HCT116 (cell line): ENCODE data around the gene CENPB. TPM values are rescaled to one million over a fixed set of nuclear protein-coding genes. Genes with fewer than 3 reads are reported as not detected.

Experiments
- ATAC-seq: fragments of 200-7000 bp; cut with Tn5 transposase; 2 replicates; pipeline ENCODE4 v1.9.1; 2020; ENCODE audit warnings: mild to moderate bottlenecking, moderate library complexity
- BruUV-seq: library from RNA; stranded (reverse); fragments of 400-500 nt; replicated peaks from 2 replicates; lab custom pipeline; 2021; lab: Mats Ljungman, UMichigan
- CTCF ChIA-PET: fragments of 300-600 bp; sonication (Branson Sonifier 250); formaldehyde crosslinking; loops from one replicate; lab custom pipeline; 2021; ENCODE audit warnings: antibody characterized with exemption; lab: Charles Lee
- POLR2A ChIA-PET: fragments of 300-600, 350-600 bp; sonication (Branson Sonifier 250); formaldehyde crosslinking; loops from one replicate; lab custom pipeline; 2021; ENCODE audit warnings: antibody characterized with exemption; lab: Charles Lee
- RAD21 ChIA-PET, 2 experiments: fragments of 300-600 bp; sonication (Branson Sonifier 250); formaldehyde crosslinking; loops; one replicate each; lab custom pipeline; 2023; ENCODE audit warnings: low total read pairs in 2 of 2; ENCODE audit not compliant: uncharacterized antibody in 2 of 2, unreplicated experiment in 2 of 2, low non-redundant PET in 1 of 2; lab: Charles Lee
- DNase-seq: peaks from one replicate; pipeline ENCODE4 v3.0.0-alpha.2; 2010; ENCODE audit warnings: low read depth, low spot score
- H2AFZ ChIP-seq: fragments of 200-600 bp; shearing (Covaris generic), sonication (generic); 2 replicates; pipeline ENCODE4 v1.6.1; 2017; ENCODE audit warnings: low read depth, mixed run types, mixed read lengths, antibody characterized with exemption, low read length; ENCODE audit not compliant: poor library complexity, severe bottlenecking
- H3K27ac ChIP-seq: 2 replicates; pipeline ENCODE4 v1.5.1; 2012; ENCODE audit warnings: low read depth, low read length
- H3K27me3 ChIP-seq: fragments of 200-600 bp; sonication (generic); 2 replicates; pipeline ENCODE4 v1.6.1; 2016; ENCODE audit warnings: mixed run types, low read length, mixed read lengths; ENCODE audit not compliant: insufficient read depth
- H3K36me3 ChIP-seq, 2 experiments: fragments of 200-500 bp in 1 of 2; fragments of 200-600 bp in 1 of 2; sonication (Bioruptor generic) in 1 of 2; sonication (generic) in 1 of 2; 2 replicates each; pipeline versions ENCODE4 v1.5.1 to v1.6.1; 2014 to 2016; ENCODE audit warnings: low read length in 2 of 2, inconsistent platforms in 1 of 2, mixed read lengths in 1 of 2, mixed run types in 1 of 2; ENCODE audit not compliant: insufficient read depth in 2 of 2, control insufficient read depth in 1 of 2
- H3K4me1 ChIP-seq, 2 experiments: fragments of 200-600 bp in 1 of 2; sonication (generic) in 1 of 2; 2 replicates each; pipeline versions ENCODE4 v1.5.1 to v1.6.1; 2012 to 2017; ENCODE audit warnings: low read length in 2 of 2, inconsistent platforms in 1 of 2, mild to moderate bottlenecking in 1 of 2, mixed read lengths in 1 of 2, mixed run types in 1 of 2, moderate library complexity in 1 of 2; ENCODE audit not compliant: insufficient read depth in 2 of 2, control insufficient read depth in 1 of 2
- H3K4me2 ChIP-seq: fragments of 200-600 bp; sonication (generic); 2 replicates; pipeline ENCODE4 v1.6.1; 2017; ENCODE audit warnings: mixed run types, low read length, mixed read lengths
- H3K4me3 ChIP-seq, 2 experiments: fragments of 200-600 bp in 1 of 2; sonication (generic) in 1 of 2; replicated peaks in 1 of 2; 2 replicates each; pipeline ENCODE4 v1.5.1; 2011 to 2016; ENCODE audit warnings: low read length in 2 of 2, control low read depth in 1 of 2, low read depth in 1 of 2, mild to moderate bottlenecking in 1 of 2, mixed read lengths in 1 of 2, mixed run types in 1 of 2
- H3K79me2 ChIP-seq: fragments of 200-600 bp; sonication (generic); 2 replicates; pipeline ENCODE4 v1.6.1; 2017; ENCODE audit warnings: mild to moderate bottlenecking, mixed run types, low read length, moderate library complexity, mixed read lengths; ENCODE audit not compliant: insufficient read depth
- H3K9ac ChIP-seq: fragments of 200-600 bp; sonication (generic); 2 replicates; pipeline ENCODE4 v1.6.1; 2016; ENCODE audit warnings: low read length, mixed read lengths
- H3K9me2 ChIP-seq: fragments of 200-600 bp; sonication (generic), shearing (Covaris generic); 2 replicates; pipeline ENCODE4 v1.6.1; 2017; ENCODE audit warnings: mixed run types, mild to moderate bottlenecking, moderate library complexity; ENCODE audit not compliant: insufficient read depth
- H3K9me3 ChIP-seq, 2 experiments: fragments of 200-500 bp in 1 of 2; fragments of 200-600 bp in 1 of 2; sonication (Bioruptor generic) in 1 of 2; sonication (generic) in 1 of 2; 2 replicates each; pipeline ENCODE4 v1.6.1; 2014 to 2017; ENCODE audit warnings: low read length in 2 of 2, mixed read lengths in 2 of 2, inconsistent platforms in 1 of 2, low read depth in 1 of 2, mild to moderate bottlenecking in 1 of 2, mixed run types in 1 of 2, moderate library complexity in 1 of 2; ENCODE audit not compliant: control insufficient read depth in 1 of 2, insufficient read depth in 1 of 2
- H4K20me1 ChIP-seq: fragments of 200-600 bp; sonication (generic), shearing (Covaris generic); 2 replicates; pipeline ENCODE4 v1.6.1; 2017; ENCODE audit warnings: mixed run types, mild to moderate bottlenecking, moderate library complexity; ENCODE audit not compliant: insufficient read depth
- REST ChIP-seq: IDR thresholded peaks from 2 replicates; pipeline ENCODE4 v1.6.1; 2012; ENCODE audit warnings: low read depth
- ZBTB33 ChIP-seq: IDR thresholded peaks from 2 replicates; pipeline ENCODE4 v1.6.1; 2011; ENCODE audit warnings: mild to moderate bottlenecking, low read length, moderate library complexity; ENCODE audit not compliant: insufficient replicate concordance; ENCODE audit errors: extremely low read depth
- ZNF274 ChIP-seq: fragments of 200-500 bp; sonication (Bioruptor generic); IDR thresholded peaks from 2 replicates; pipeline ENCODE4 v1.6.1; 2014; ENCODE audit warnings: mild to moderate bottlenecking, low read depth, low read length, inconsistent platforms
- intact Hi-C: fragments of 100-400 bp; cut with micrococcal nuclease; formaldehyde crosslinking; loops from 2 replicates; pipeline ENCODE4 v1.10.0; 2022
- total RNA-seq: library from RNA; stranded (reverse); gene quantifications from one replicate; pipeline ENCODE4 v1.2.1, GENCODE V29; 2021; ENCODE audit not compliant: unreplicated experiment

Gene CENPB
- total RNA-seq, 1 experiment from 2014 or later = 67.2 TPM

- ATAC-seq = no peak
- Histone ChIP-seq H3K4me2 (peak overlapping the region; percentile 88), H3K4me1 (peaks cover 25 to 47% of the 10 kb centered on the region in 2 experiments), H3K9me2 (no peaks in the 10 kb centered on the region), H3K4me3 (peak overlapping the region in 1 of 2 experiments; percentile 70; a peak in 1 of 4 replicates), H3K36me3 (peaks cover 0 to 8% of the 10 kb centered on the region in 2 experiments; a peak in 1 of 4 replicates), H3K27me3 (no peaks in the 10 kb centered on the region), H2AFZ (no peak overlapping the region), H3K9ac (peak overlapping the region; percentile 72; the same call in 1 of the 2 replicates), H3K27ac (peak overlapping the region; percentile 81; the same call in 1 of the 2 replicates), H3K79me2 (peaks cover 27% of the 10 kb centered on the region), H4K20me1 (no peaks in the 10 kb centered on the region), H3K9me3 (no peaks in the 10 kb centered on the region)
- RAD21 ChIA-PET = interaction anchor here in 1 of 2 experiments (0.8 kb wide), 1 partner anchor 70 kb away, joined by 4 read pairs; no protein-coding TSS in a partner anchor
- no peak for TF ChIP-seq ZBTB33
- no peak for TF ChIP-seq REST
- TF ChIP-seq ZNF274 = no peak
- DNase-seq = no peak
- no TSS peak for BruUV-seq
- CTCF ChIA-PET = no interaction called here
- POLR2A ChIA-PET = no interaction called here
- intact Hi-C loops = loop anchor here (5.0 kb wide), 1 partner anchor 302 kb away; no protein-coding TSS in a partner anchor
These were observed 1.7 kb downstream of the CENPB start for GRCh38 chr20:3784863-3785239.
